Testis (tissue), 3 donors: Measurements from ENCODE around the gene FAM98C. TPM values are rescaled to one million over a fixed set of nuclear protein-coding genes. Genes with fewer than 3 reads are reported as not detected.
"Not testable (repeated sequence)": the region's sequence is repeated elsewhere in the genome, so short reads cannot be mapped to it uniquely, and the experiment has no call there.

Experiments used
- DNase-seq: peaks from one replicate; pipeline ENCODE4 v3.0.0-alpha.2; 2019
- H3K27ac ChIP-seq, 2 donors: fragments of 200-600 bp; sonication (generic); one replicate each; pipeline ENCODE4 v1.5.1; 2019
- H3K27me3 ChIP-seq: fragments of 200-600 bp; sonication (generic); one replicate; pipeline ENCODE4 v1.5.1; 2019
- H3K36me3 ChIP-seq: fragments of 200-600 bp; sonication (generic); one replicate; pipeline ENCODE4 v1.5.1; 2017; ENCODE audit warnings: low read depth; ENCODE audit errors: missing control alignments
- H3K4me1 ChIP-seq: fragments of 200-600 bp; sonication (generic); one replicate; pipeline ENCODE4 v1.5.1; 2019
- H3K4me3 ChIP-seq, 2 donors: fragments of 200-600 bp; sonication (generic); one replicate each; pipeline ENCODE4 v1.5.1; 2017 to 2019
- H3K9me3 ChIP-seq: fragments of 200-600 bp; sonication (generic); one replicate; pipeline ENCODE4 v1.5.1; 2017
- CTCF ChIP-seq, 3 experiments: fragments of 450-650 bp in 2 of 3; fragments of 200-600 bp in 1 of 3; sonication (generic) in 1 of 3; IDR thresholded peaks; one replicate each; pipeline ENCODE4 v1.5.1; 2016 to 2019; ENCODE audit warnings: antibody characterized with exemption in 3 of 3, mild to moderate bottlenecking in 2 of 3, moderate library complexity in 1 of 3
- POLR2A ChIP-seq: fragments of 450-650 bp; IDR thresholded peaks from one replicate; pipeline ENCODE4 v1.6.1; 2017; ENCODE audit warnings: antibody characterized with exemption, mild to moderate bottlenecking, moderate library complexity
- WGBS, 2 donors: methylation state at CpG; one replicate each; pipeline ENCODE4 v1.1.5; 2018; 5-methylcytosine and 5-hydroxymethylcytosine counted together
- intact Hi-C: fragments of 100-400 bp; cut with DNase I; formaldehyde crosslinking; loops from one replicate; pipeline ENCODE4 v1.15.1; 2023; ENCODE audit warnings: low total_unique reads
- polyA plus RNA-seq: library from polyadenylated mRNA; stranded (reverse); fragments of 350-450 nt; fragmentation: Illumina TruSeq; extraction: RNeasy Lipid Tissue Mini Kit (QIAGEN cat#74804); gene quantifications from one replicate; pipeline ENCODE4 v1.2.3, GENCODE V29; 2014; ENCODE audit warnings: low read depth, low replicate concordance; ENCODE audit not compliant: insufficient read depth
- total RNA-seq, 2 donors: library from RNA; depleted of rRNA; stranded (reverse); fragments of >200 nt; gene quantifications; one replicate each; pipeline ENCODE4 v1.2.3, GENCODE V29; 2016

The FAM98C gene
- total and polyA plus RNA-seq, 3 donors from 2014 or later = 13.0 to 17.7 (median 14.1) TPM

- TF ChIP-seq CTCF (IDR thresholded peaks at IDR 0.05) (no peak), POLR2A (no peak)
- H3K36me3 ChIP-seq = no peaks in the 10 kb centered on the region
- intact Hi-C loops = no loop called here
- DNase-seq = no peak
- no peak overlapping the region for H3K27ac ChIP-seq
- 73 to 85% methylated on average over 13 to 14 of the region's 14 CpGs for WGBS, 2 donors
- H3K4me1 ChIP-seq = peaks cover 4% of the 10 kb centered on the region
- no peaks in the 10 kb centered on the region for H3K9me3 ChIP-seq
- H3K4me3 ChIP-seq = no peak overlapping the region
- no peaks in the 10 kb centered on the region for H3K27me3 ChIP-seq
Observed at GRCh38 chr19:38421856-38422255, 19.0 kb downstream of the FAM98C start.

GRCh38 chr19:38422438-38422837 is 19.5 kb downstream of the FAM98C start:
- Histone ChIP-seq H3K4me3 (no peak overlapping the region), H3K4me1 (peaks cover 4% of the 10 kb centered on the region), H3K36me3 (no peaks in the 10 kb centered on the region), H3K27me3 (no peaks in the 10 kb centered on the region), H3K9me3 (no peaks in the 10 kb centered on the region), H3K27ac (no peak overlapping the region)
- no peak for TF ChIP-seq POLR2A
- no peak for TF ChIP-seq CTCF (IDR thresholded peaks at IDR 0.05)
- WGBS, 2 donors = 77 to 92% methylated on average over 4 to 7 of the region's 7 CpGs
- intact Hi-C loops = no loop called here
- DNase-seq = no peak

GRCh38 chr19:38424272-38424671 is 21.4 kb downstream of the FAM98C start:
- TF ChIP-seq POLR2A (no peak), CTCF (IDR thresholded peaks at IDR 0.05) (no peak)
- H3K27me3 ChIP-seq = no peaks in the 10 kb centered on the region

GRCh38 chr19:38425222-38425809 is 22.4 kb downstream of the FAM98C start:
- Histone ChIP-seq H3K4me1 (no peaks in the 10 kb centered on the region), H3K9me3 (no peaks in the 10 kb centered on the region), H3K36me3 (no peaks in the 10 kb centered on the region), H3K4me3 (no peak overlapping the region), H3K27me3 (no peaks in the 10 kb centered on the region), H3K27ac (no peak overlapping the region)
- 80 to 91% methylated on average over 3 to 7 of the region's 7 CpGs for WGBS, 2 donors
- intact Hi-C loops = no loop called here
- DNase-seq = no peak
- TF ChIP-seq POLR2A (no peak), CTCF (IDR thresholded peaks at IDR 0.05) (no peak)

More at GRCh38 chr19:38424272-38424671, 21.4 kb downstream of the FAM98C start:
- Histone ChIP-seq H3K4me3 (no peak overlapping the region), H3K36me3 (no peaks in the 10 kb centered on the region), H3K9me3 (no peaks in the 10 kb centered on the region), H3K4me1 (no peaks in the 10 kb centered on the region), H3K27ac (no peak overlapping the region)
- WGBS, 2 donors = 85 to 92% methylated on average over 5 of the region's 5 CpGs
- intact Hi-C loops = no loop called here
- no peak for DNase-seq

GRCh38 chr19:38425810-38426466 is 23.0 kb downstream of the FAM98C start, which contains the start of gene RASGRP4:
Gene RASGRP4 (minus strand): TSS chr19:38426219. CDS start chr19:38426091, 128 bp downstream.
- Histone ChIP-seq H3K27me3 (no peaks in the 10 kb centered on the region), H3K9me3 (no peaks in the 10 kb centered on the region), H3K36me3 (no peaks in the 10 kb centered on the region), H3K4me3 (no peak within 1 kb of the TSS), H3K4me1 (no peaks in the 10 kb centered on the region), H3K27ac (no peak within 1 kb of the TSS)
- TF ChIP-seq POLR2A = no peak
- TF ChIP-seq CTCF (IDR thresholded peaks at IDR 0.05) = no peak
- DNase-seq = no peak
- WGBS, 2 donors = 37 to 52% methylated on average over 14 to 20 of the region's 20 CpGs
- intact Hi-C loops = no loop called here

GRCh38 chr19:38427035-38427677 is 24.3 kb downstream of the FAM98C start:
- H3K4me1 ChIP-seq, H3K27me3 ChIP-seq, H3K27ac ChIP-seq, H3K36me3 ChIP-seq, H3K4me3 ChIP-seq, DNase-seq, intact Hi-C loops, H3K9me3 ChIP-seq: not testable (repeated sequence)
- WGBS, 2 donors = 82 to 86% methylated on average over 16 of the region's 17 CpGs
